GM18499 (cell line): ENCODE results near the gene TIPRL.

Source experiments
- ATAC-seq: cut with Tn5 transposase; IDR thresholded peaks from one replicate; pipeline ENCODE4 v1.9.1; 2021; ENCODE audit warnings: moderate number of reproducible peaks; ENCODE audit not compliant: insufficient read depth, unreplicated experiment

Gene TIPRL

DNA sequence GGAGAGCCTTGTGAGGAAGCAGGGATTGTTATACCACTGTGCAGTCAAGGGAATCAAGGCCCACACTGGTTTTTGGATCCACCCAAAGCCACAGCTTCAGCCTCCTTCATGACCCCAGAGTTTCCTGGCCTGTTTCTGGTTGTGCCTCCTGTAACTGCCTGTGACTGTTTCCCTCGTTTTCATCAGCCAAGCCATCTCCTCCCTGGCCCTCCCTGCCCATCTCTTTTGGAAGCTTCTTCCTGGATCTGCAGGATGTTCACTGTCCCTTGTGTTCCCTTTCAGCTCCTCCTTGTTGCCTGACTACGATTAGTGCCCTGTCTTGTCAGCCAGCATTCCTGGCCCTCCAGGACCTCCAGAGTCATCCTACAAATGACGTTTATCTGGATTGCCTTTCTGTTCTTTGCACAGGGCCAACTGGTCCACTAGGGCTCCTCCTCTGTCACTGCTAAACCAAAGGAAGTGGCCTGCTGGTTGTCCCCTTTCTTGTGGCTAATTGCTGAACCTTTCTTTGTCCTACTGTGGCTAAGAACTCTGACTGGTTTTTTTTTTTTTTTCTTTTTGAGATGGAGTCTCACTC lies 65.0 kb downstream of the TIPRL start:
- no peak for ATAC-seq

DNA sequence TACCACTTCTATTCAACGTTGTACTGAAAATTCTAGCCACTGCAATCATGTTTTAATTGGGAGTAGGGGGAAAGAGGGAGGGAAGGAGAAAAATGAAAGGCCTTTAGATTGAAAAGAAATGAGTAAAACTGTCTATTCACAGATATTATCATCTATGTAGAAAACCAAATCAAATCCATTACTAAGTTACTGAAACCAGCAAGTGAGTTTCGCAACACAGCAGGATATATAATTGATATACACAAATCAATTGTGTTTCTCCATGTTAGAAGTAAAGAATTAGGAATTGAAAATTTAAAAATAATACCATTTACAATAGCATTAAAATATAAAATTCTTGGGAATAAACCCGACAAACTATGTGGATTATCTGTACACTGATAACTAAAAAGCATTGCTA lies 66.3 kb downstream of the TIPRL start:
- ATAC-seq, result no peak

DNA sequence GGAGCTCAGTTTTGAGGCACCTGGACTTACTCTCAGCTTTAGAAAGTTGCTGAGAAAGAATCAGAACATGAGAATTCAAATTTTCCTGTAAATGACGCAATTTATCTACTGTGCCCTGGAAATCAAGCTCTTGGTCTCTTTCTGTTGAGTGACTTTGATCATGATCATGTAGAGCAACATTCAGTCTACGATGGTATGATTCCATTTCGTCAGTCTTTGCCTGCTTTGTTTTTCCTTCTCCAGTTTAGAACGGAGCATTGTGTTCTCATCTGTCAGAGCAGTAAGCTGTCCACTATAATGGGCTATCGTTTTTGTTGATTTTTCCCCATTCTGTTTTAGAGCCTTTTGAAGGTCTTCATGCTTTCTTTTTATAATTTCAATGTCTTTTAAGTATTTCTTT lies 67.7 kb downstream of the TIPRL start:
- ATAC-seq, result no peak
